Endothelial cell of umbilical vein (primary cell): ENCODE results near the gene ALKBH8. TPM values are rescaled to one million over a fixed set of nuclear protein-coding genes. Genes with fewer than 3 reads are reported as not detected.

ENCODE experiments used
- BruUV-seq: library from RNA; stranded (reverse); fragments of 400-500 nt; replicated peaks from 2 replicates; lab custom pipeline; 2021; lab: Mats Ljungman, UMichigan
- CTCF ChIA-PET: fragments of 300-600, 350-600 bp; sonication (Branson Sonifier 250); formaldehyde crosslinking; loops from one replicate; lab custom pipeline; 2021; ENCODE audit warnings: antibody characterized with exemption, inconsistent platforms; lab: Charles Lee
- POLR2A ChIA-PET: fragments of 300-600, 350-600 bp; sonication (Branson Sonifier 250); formaldehyde crosslinking; loops from one replicate; lab custom pipeline; 2021; ENCODE audit warnings: antibody characterized with exemption, inconsistent platforms; lab: Charles Lee
- DNase-seq: peaks from one replicate; pipeline ENCODE4 v3.0.0-alpha.2; 2011; ENCODE audit warnings: low read depth, low spot score
- FAIRE-seq: peaks from 2 replicates; lab custom pipeline; 2011; peaks lifted over from hg19 to GRCh38; lab: Jason Lieb, UNC
- H2AFZ ChIP-seq: 2 replicates; pipeline ENCODE4 v1.6.0; 2012; ENCODE audit warnings: low read depth, low read length, control low read depth, inconsistent platforms
- H3K27ac ChIP-seq: 2 replicates; pipeline ENCODE4 v1.5.1; 2011; ENCODE audit warnings: low read depth, mild to moderate bottlenecking, control low read depth, low read length, moderate library complexity; ENCODE audit not compliant: insufficient read depth
- H3K27me3 ChIP-seq, 2 experiments: 2 replicates each; pipeline versions ENCODE4 v1.6.0 to v1.6.1; 2011; ENCODE audit warnings: low read length in 2 of 2, mixed read lengths in 1 of 2; ENCODE audit not compliant: control insufficient read depth in 2 of 2, insufficient read depth in 2 of 2
- H3K36me3 ChIP-seq, 2 experiments: 2 replicates in 1 of 2; 3 replicates in 1 of 2; pipeline ENCODE4 v1.5.1; 2011; ENCODE audit warnings: low read length in 2 of 2, mild to moderate bottlenecking in 1 of 2, moderate library complexity in 1 of 2; ENCODE audit not compliant: control insufficient read depth in 2 of 2, insufficient read depth in 2 of 2; ENCODE audit errors: extremely low read depth in 1 of 2
- H3K4me1 ChIP-seq: 3 replicates; pipeline ENCODE4 v1.5.1; 2011; ENCODE audit warnings: mild to moderate bottlenecking, low read length; ENCODE audit not compliant: control insufficient read depth, insufficient read depth; ENCODE audit errors: extremely low read depth
- H3K4me2 ChIP-seq: 2 replicates; pipeline ENCODE4 v1.6.1; 2011; ENCODE audit warnings: low read length, control low read depth, mixed read lengths; ENCODE audit not compliant: insufficient read depth
- H3K4me3 ChIP-seq, 3 experiments: fragments of 200-600 bp in 1 of 3; sonication (generic), shearing (Covaris generic) in 1 of 3; replicated peaks in 1 of 3; 2 replicates each; pipeline ENCODE4 v1.5.1; 2011 to 2016; ENCODE audit warnings: control low read depth in 3 of 3, low read length in 3 of 3, mild to moderate bottlenecking in 2 of 3, inconsistent platforms in 1 of 3, low read depth in 1 of 3, moderate library complexity in 1 of 3; ENCODE audit not compliant: insufficient read depth in 1 of 3
- H3K79me2 ChIP-seq: 2 replicates; pipeline ENCODE4 v1.6.0; 2012; ENCODE audit warnings: low read length, inconsistent platforms; ENCODE audit not compliant: control insufficient read depth, insufficient read depth
- H3K9ac ChIP-seq: replicated peaks from 2 replicates; pipeline ENCODE3; 2011; ENCODE audit warnings: low read length, control low read depth; ENCODE audit not compliant: insufficient read depth; ENCODE audit errors: extremely low read depth
- H3K9me1 ChIP-seq: replicated peaks from 3 replicates; pipeline ENCODE4 v1.6.0; 2011; ENCODE audit warnings: mild to moderate bottlenecking, low read length; ENCODE audit not compliant: control insufficient read depth, insufficient read depth; ENCODE audit errors: extremely low read depth
- H3K9me3 ChIP-seq: replicated peaks from 2 replicates; pipeline ENCODE4 v1.5.1; 2012; ENCODE audit warnings: low read length, inconsistent platforms; ENCODE audit not compliant: control insufficient read depth, insufficient read depth
- H4K20me1 ChIP-seq: replicated peaks from 2 replicates; pipeline ENCODE3; 2011; ENCODE audit warnings: mild to moderate bottlenecking, low read length; ENCODE audit not compliant: control insufficient read depth, insufficient read depth; ENCODE audit errors: extremely low read depth
- CTCF ChIP-seq, 2 donors: IDR thresholded peaks; 1 replicate in 1 of 2; 2 replicates in 1 of 2; pipeline ENCODE4 v1.5.1; 2011; ENCODE audit warnings: low read length in 2 of 2, mild to moderate bottlenecking in 2 of 2, moderate library complexity in 2 of 2, control low read depth in 1 of 2, inconsistent platforms in 1 of 2, low read depth in 1 of 2; ENCODE audit not compliant: insufficient read depth in 1 of 2; ENCODE audit errors: extremely low read depth in 1 of 2
- EZH2 ChIP-seq: IDR thresholded peaks from 2 replicates; pipeline ENCODE4 v1.6.1; 2012; ENCODE audit warnings: borderline replicate concordance, low read depth, mild to moderate bottlenecking, moderate library complexity, low read length, inconsistent platforms; ENCODE audit not compliant: severe bottlenecking
- FOS ChIP-seq: IDR thresholded peaks from 2 replicates; pipeline ENCODE4 v1.6.1; 2011; ENCODE audit warnings: mild to moderate bottlenecking, low read length, moderate library complexity, borderline replicate concordance; ENCODE audit not compliant: insufficient read depth
- GATA2 ChIP-seq: IDR thresholded peaks from 2 replicates; pipeline ENCODE4 v1.7.0; 2011; ENCODE audit warnings: low read depth, mild to moderate bottlenecking, moderate library complexity, mixed read lengths, low read length; ENCODE audit not compliant: insufficient read length, insufficient read depth
- JUN ChIP-seq: IDR thresholded peaks from 2 replicates; pipeline ENCODE4 v1.6.1; 2011; ENCODE audit warnings: borderline replicate concordance, low read depth; ENCODE audit not compliant: insufficient read length, insufficient read depth
- MYC ChIP-seq: IDR thresholded peaks from one replicate; pipeline ENCODE4 v1.6.1; 2011; ENCODE audit warnings: mild to moderate bottlenecking, low read depth, low read length
- POLR2A ChIP-seq: IDR thresholded peaks from 2 replicates; pipeline ENCODE4 v1.6.1; 2012; ENCODE audit warnings: low read depth, mild to moderate bottlenecking, control low read depth, low read length
- POLR2AphosphoS5 ChIP-seq: IDR thresholded peaks from 2 replicates; pipeline ENCODE4 v1.6.1; 2012; ENCODE audit warnings: low read depth, mild to moderate bottlenecking, control low read depth, low read length, moderate library complexity; ENCODE audit not compliant: insufficient read depth
- dilution Hi-C: fragments of 300-500 bp; cut with MboI; formaldehyde crosslinking; loops from one replicate; pipeline ENCODE4 v1.15.0; 2019; ENCODE audit warnings: low sequenced_read_pairs; ENCODE audit not compliant: extremely low pct_ligation_motif_present
- intact Hi-C: fragments of 100-400 bp; cut with micrococcal nuclease; formaldehyde crosslinking; loops from one replicate; pipeline ENCODE4 v1.10.0; 2022
- polyA plus RNA-seq, 4 experiments: library from polyadenylated mRNA; depleted of rRNA in 3 of 4; stranded (reverse) in 3 of 4; unstranded in 1 of 4; fragments of >200 nt; gene quantifications; 2 replicates each; pipeline versions ENCODE4 v1.2.1 to v1.2.3, GENCODE V29; 2011 to 2012; ENCODE audit warnings: missing spikeins in 1 of 4
- total RNA-seq: library from RNA; stranded (reverse); gene quantifications from 2 replicates; pipeline ENCODE4 v1.2.3, GENCODE V29; 2021
- TF ChIP-seq, protein P1 (sequence below): IDR thresholded peaks from 2 replicates; pipeline ENCODE4 v1.6.1; 2011; ENCODE audit not compliant: insufficient read depth, insufficient read length

ALKBH8 gene
- total and polyA plus RNA-seq, 2 donors (not counting 3 experiments of a cell fraction or from before 2014, with no cell fraction given), result 2.6 to 10.2 TPM

- Histone ChIP-seq H3K27ac (no peak overlapping the region), H3K9ac (peak overlapping the region; percentile 76), H4K20me1 (no peaks in the 10 kb centered on the region), H2AFZ (peak overlapping the region; percentile 92), H3K4me3 (peak overlapping the region; percentile 76 to 97 (median 93)), H3K27me3 (no peaks in the 10 kb centered on the region), H3K9me3 (no peaks in the 10 kb centered on the region), H3K9me1 (no peaks in the 10 kb centered on the region), H3K4me2 (peak overlapping the region; percentile 88), H3K79me2 (peaks cover 15% of the 10 kb centered on the region), H3K36me3 (peaks cover 0 to 9% of the 10 kb centered on the region in 2 experiments), H3K4me1 (peaks cover 10% of the 10 kb centered on the region)
- CTCF ChIA-PET, result interaction anchor here (0.8 to 1.6 kb wide), 5 partner anchors 10 to 552 kb away, joined by 3 to 7 read pairs (median 3); partner anchors contain the start of gene CUL5
- TF ChIP-seq POLR2A, result no peak
- no peak for TF ChIP-seq JUN
- TF ChIP-seq POLR2AphosphoS5, result no peak
- TF ChIP-seq EZH2, result no peak
- FAIRE-seq, result no peak
- intact Hi-C loops (no loop called here), dilution Hi-C loops (no loop called here)
- BruUV-seq, result TSS peak; percentile 81
- no peak for DNase-seq
- POLR2A ChIA-PET, result no interaction called here
Observed at GRCh38 chr11:107457205-107457557, 108.4 kb downstream of the ALKBH8 start.

DNA sequence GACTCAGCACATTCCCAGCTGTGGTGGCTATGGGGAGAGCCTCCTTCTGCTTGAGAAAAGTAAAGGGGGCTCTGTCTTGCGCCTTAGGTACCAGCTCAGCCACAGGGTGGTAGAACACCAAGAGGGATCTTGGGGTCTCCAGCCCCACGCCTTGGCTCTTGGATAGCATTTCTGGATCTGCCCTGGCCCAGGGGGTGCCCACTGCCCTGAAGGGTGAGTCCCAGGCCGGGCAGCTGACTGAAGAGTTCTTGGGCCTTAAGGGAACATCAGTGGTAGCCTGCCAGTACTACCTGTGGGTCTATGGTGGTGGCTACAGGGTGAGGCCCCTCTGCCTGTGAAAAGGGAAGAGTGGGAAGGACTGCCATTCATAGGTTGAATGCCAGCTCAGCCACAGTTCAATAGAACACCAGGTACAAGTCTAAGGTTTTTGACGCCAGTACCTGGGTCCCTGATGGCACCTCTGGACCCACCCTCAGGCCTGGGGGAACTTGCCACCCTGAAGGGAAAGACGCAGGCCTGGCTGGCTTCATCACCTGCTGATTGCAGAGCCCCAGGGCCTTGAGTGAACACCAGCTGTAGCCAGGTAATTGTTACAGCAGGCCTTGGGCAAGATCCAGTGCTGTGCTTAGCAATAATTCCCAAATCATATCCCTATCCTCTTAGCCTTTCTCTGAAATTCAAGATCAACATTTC, 111.8 kb downstream of the ALKBH8 start:
- Histone ChIP-seq H3K9me3 (no peaks in the 10 kb centered on the region), H3K4me2 (no peak overlapping the region), H3K4me1 (peaks cover 10% of the 10 kb centered on the region), H3K79me2 (peaks cover 16% of the 10 kb centered on the region), H3K4me3 (no peak overlapping the region), H3K27ac (no peak overlapping the region), H4K20me1 (no peaks in the 10 kb centered on the region), H3K9me1 (no peaks in the 10 kb centered on the region), H3K36me3 (peaks cover 0 to 9% of the 10 kb centered on the region in 2 experiments), H2AFZ (no peak overlapping the region), H3K9ac (no peak overlapping the region), H3K27me3 (no peaks in the 10 kb centered on the region)
- FAIRE-seq, result no peak
- TF ChIP-seq, protein P1, sequence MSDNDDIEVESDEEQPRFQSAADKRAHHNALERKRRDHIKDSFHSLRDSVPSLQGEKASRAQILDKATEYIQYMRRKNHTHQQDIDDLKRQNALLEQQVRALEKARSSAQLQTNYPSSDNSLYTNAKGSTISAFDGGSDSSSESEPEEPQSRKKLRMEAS, result no peak
- TF ChIP-seq POLR2AphosphoS5, result no peak
- no peak for TF ChIP-seq EZH2
- TF ChIP-seq CTCF (IDR thresholded peaks at IDR 0.05; ENCODE audit: extremely low read depth in 1 of 2, insufficient read depth in 1 of 2, low read depth in 1 of 2, low read length in 2 of 2), result no peak
- TF ChIP-seq GATA2, result no peak
- TF ChIP-seq JUN, result no peak
- TF ChIP-seq POLR2A, result no peak
- TF ChIP-seq FOS, result no peak
- TF ChIP-seq MYC, result no peak
- DNase-seq, result no peak
- dilution Hi-C loops (no loop called here), intact Hi-C loops (no loop called here)
- CTCF ChIA-PET, result no interaction called here
- POLR2A ChIA-PET, result no interaction called here
- BruUV-seq, result no TSS peak
